NB4 (cell line): ENCODE data around the gene TMEM109.

Experiments used
- CTCF ChIP-seq: IDR thresholded peaks from one replicate; pipeline ENCODE4 v1.5.1; 2012; ENCODE audit warnings: low read depth, low read length
- MAX ChIP-seq: IDR thresholded peaks from 2 replicates; pipeline ENCODE4 v1.6.1; 2011; ENCODE audit warnings: low read depth, low read length
- MYC ChIP-seq: IDR thresholded peaks from 2 replicates; pipeline ENCODE4 v1.6.1; 2011; ENCODE audit warnings: low read depth, low read length

- TF ChIP-seq CTCF = no peak
- no peak for TF ChIP-seq MYC
- no peak for TF ChIP-seq MAX
Measured at GRCh38 chr11:60925868-60926267, 11.9 kb downstream of the TMEM109 start.
